Measurements from ENCODE around the gene TBC1D4. TPM values are rescaled to one million over a fixed set of nuclear protein-coding genes. Genes with fewer than 3 reads are reported as not detected.
A peak's percentile ranks its signal among the peaks of the same experiment; 100 is the strongest.

Gene TBC1D4
- total and polyA plus RNA-seq, 2 experiments from 2014 or later: 18.7 to 38.2 TPM

- TF ChIP-seq CTCF (conservative IDR thresholded peaks at IDR 0.05; ENCODE audit: low read depth in 2 of 2) (no peak), POLR2AphosphoS5 (IDR thresholded peaks at IDR 0.05; ENCODE audit: low read depth) (no peak), EZH2phosphoT487 (IDR thresholded peaks at IDR 0.05; ENCODE audit: unreplicated experiment) (no peak)
- TF ChIP-seq, protein P1, sequence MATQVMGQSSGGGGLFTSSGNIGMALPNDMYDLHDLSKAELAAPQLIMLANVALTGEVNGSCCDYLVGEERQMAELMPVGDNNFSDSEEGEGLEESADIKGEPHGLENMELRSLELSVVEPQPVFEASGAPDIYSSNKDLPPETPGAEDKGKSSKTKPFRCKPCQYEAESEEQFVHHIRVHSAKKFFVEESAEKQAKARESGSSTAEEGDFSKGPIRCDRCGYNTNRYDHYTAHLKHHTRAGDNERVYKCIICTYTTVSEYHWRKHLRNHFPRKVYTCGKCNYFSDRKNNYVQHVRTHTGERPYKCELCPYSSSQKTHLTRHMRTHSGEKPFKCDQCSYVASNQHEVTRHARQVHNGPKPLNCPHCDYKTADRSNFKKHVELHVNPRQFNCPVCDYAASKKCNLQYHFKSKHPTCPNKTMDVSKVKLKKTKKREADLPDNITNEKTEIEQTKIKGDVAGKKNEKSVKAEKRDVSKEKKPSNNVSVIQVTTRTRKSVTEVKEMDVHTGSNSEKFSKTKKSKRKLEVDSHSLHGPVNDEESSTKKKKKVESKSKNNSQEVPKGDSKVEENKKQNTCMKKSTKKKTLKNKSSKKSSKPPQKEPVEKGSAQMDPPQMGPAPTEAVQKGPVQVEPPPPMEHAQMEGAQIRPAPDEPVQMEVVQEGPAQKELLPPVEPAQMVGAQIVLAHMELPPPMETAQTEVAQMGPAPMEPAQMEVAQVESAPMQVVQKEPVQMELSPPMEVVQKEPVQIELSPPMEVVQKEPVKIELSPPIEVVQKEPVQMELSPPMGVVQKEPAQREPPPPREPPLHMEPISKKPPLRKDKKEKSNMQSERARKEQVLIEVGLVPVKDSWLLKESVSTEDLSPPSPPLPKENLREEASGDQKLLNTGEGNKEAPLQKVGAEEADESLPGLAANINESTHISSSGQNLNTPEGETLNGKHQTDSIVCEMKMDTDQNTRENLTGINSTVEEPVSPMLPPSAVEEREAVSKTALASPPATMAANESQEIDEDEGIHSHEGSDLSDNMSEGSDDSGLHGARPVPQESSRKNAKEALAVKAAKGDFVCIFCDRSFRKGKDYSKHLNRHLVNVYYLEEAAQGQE (IDR thresholded peaks at IDR 0.05; ENCODE audit: unreplicated experiment): no peak
Observed at GRCh38 chr13:75375329-75375728, 106.6 kb downstream of the TBC1D4 start (continued).

GRCh38 chr13:75373988-75374387 is 108.0 kb downstream of the TBC1D4 start:
- Mint-ChIP-seq H3K36me3 (ENCODE audit: low read depth) (no peaks in the 10 kb centered on the region), H3K27ac (peak overlapping the region; percentile 25; the same call in 1 of the 2 replicates), H3K9me3 (no peaks in the 10 kb centered on the region), H3K4me1 (peaks cover 33% of the 10 kb centered on the region), H3K27me3 (ENCODE audit: insufficient read depth, low read depth, poor library complexity) (no peaks in the 10 kb centered on the region), H3K4me3 (no peak overlapping the region)
- Histone ChIP-seq H3K9me2 (ENCODE audit: insufficient read depth) (no peaks in the 10 kb centered on the region), H3K27me3 (ENCODE audit: insufficient read depth) (no peaks in the 10 kb centered on the region), H3K36me3 (ENCODE audit: insufficient read depth) (no peaks in the 10 kb centered on the region), H3K4me3 (no peak overlapping the region), H3K4me1 (ENCODE audit: insufficient read depth) (peaks cover 5% of the 10 kb centered on the region; the same call in 1 of the 2 replicates), H4K20me1 (replicated peaks; ENCODE audit: insufficient read depth) (no peaks in the 10 kb centered on the region), H3K79me2 (replicated peaks; ENCODE audit: insufficient read depth) (0 out of 2 replicates have a peak, but pooled peaks cover 10% of the 10 kb centered on the region), H3F3A (replicated peaks; ENCODE audit: low read depth) (no peaks in the 10 kb centered on the region), H2AFZ (no peak overlapping the region), H3K27ac (ENCODE audit: low read depth) (no peak overlapping the region), H3K4me2 (no peak overlapping the region)
- DNase-seq (ENCODE audit: low spot score) (no peak), ATAC-seq (no peak)
- TF ChIP-seq POLR2AphosphoS5 (IDR thresholded peaks at IDR 0.05; ENCODE audit: low read depth) (no peak), JUNB (IDR thresholded peaks at IDR 0.05; ENCODE audit: unreplicated experiment) (no peak), ZNF114 (CRISPR knock-in tag; IDR thresholded peaks at IDR 0.05) (no peak), CREB1 (CRISPR knock-in tag; IDR thresholded peaks at IDR 0.05; ENCODE audit: low read depth) (no peak), ZNF331 (CRISPR knock-in tag; IDR thresholded peaks at IDR 0.05; ENCODE audit: low read depth) (no peak), EZH2 (IDR thresholded peaks at IDR 0.05; ENCODE audit: low read depth, unreplicated experiment) (no peak), ETS1 (IDR thresholded peaks at IDR 0.05) (no peak), EZH2phosphoT487 (IDR thresholded peaks at IDR 0.05; ENCODE audit: unreplicated experiment) (no peak), NANOG (IDR thresholded peaks at IDR 0.05; ENCODE audit: borderline replicate concordance) (no peak), STAT1 (IDR thresholded peaks at IDR 0.05; ENCODE audit: unreplicated experiment) (no peak), CTCF (conservative IDR thresholded peaks at IDR 0.05; ENCODE audit: low read depth in 2 of 2) (no peak)
- TF ChIP-seq, protein P1 (IDR thresholded peaks at IDR 0.05; ENCODE audit: unreplicated experiment): no peak
